Astrocyte (in vitro differentiated cells and primary cell): ENCODE data around the gene IFT172.

ENCODE experiments used
- CTCF ChIP-seq: IDR thresholded peaks from 2 replicates; pipeline ENCODE4 v1.5.1; 2011; ENCODE audit warnings: low read depth, mild to moderate bottlenecking, inconsistent platforms, low read length, moderate library complexity; ENCODE audit not compliant: insufficient read depth
- EZH2 ChIP-seq: IDR thresholded peaks from 2 replicates; pipeline ENCODE4 v1.6.1; 2012; ENCODE audit warnings: mild to moderate bottlenecking, low read length, inconsistent platforms; ENCODE audit not compliant: insufficient read depth

- TF ChIP-seq CTCF (no peak), EZH2 (no peak)
Measured at GRCh38 chr2:27485496-27485895, 4.0 kb downstream of the IFT172 start.
